HepG2 (cell line): ENCODE results near the gene MRPS14. TPM values are rescaled to one million over a fixed set of nuclear protein-coding genes. Genes with fewer than 3 reads are reported as not detected.

Experiments
- BRD4 ChIP-seq: sonication (generic); formaldehyde crosslinking; IDR thresholded peaks from 2 replicates; pipeline ENCODE4 v1.4.0; 2020; ENCODE audit warnings: missing genetic modification reagents
- CENPX ChIP-seq: sonication (generic); formaldehyde crosslinking; IDR thresholded peaks from 2 replicates; pipeline ENCODE4 v1.9.0; 2021; ENCODE audit warnings: mild to moderate bottlenecking, missing genetic modification reagents, moderate library complexity
- GTF2F1 ChIP-seq: fragments of 150-350 bp; IDR thresholded peaks from 2 replicates; pipeline ENCODE4 v1.6.1; 2014; ENCODE audit warnings: low read length
- HNRNPLL ChIP-seq: fragments of 200-400 bp; formaldehyde crosslinking; IDR thresholded peaks from 2 replicates; pipeline ENCODE4 v1.6.1; 2017; ENCODE audit warnings: mild to moderate bottlenecking, low read depth, low read length; ENCODE audit not compliant: poor library complexity, severe bottlenecking
- KLF16 ChIP-seq, 2 experiments: sonication (generic) in 1 of 2; formaldehyde crosslinking in 1 of 2; IDR thresholded peaks; 2 replicates each; pipeline versions ENCODE4 v1.6.1 to v1.8.0; 2016 to 2023; ENCODE audit warnings: missing genetic modification reagents in 2 of 2, missing compliant biosample characterization in 1 of 2
- MAZ ChIP-seq, 2 experiments: sonication (generic) in 1 of 2; formaldehyde crosslinking in 1 of 2; IDR thresholded peaks; 2 replicates each; pipeline versions ENCODE4 v1.5.0 to v1.6.1; 2012 to 2020; ENCODE audit warnings: low read depth in 2 of 2, mild to moderate bottlenecking in 2 of 2, borderline replicate concordance in 1 of 2, improper control_type of control experiment in 1 of 2, low read length in 1 of 2, missing genetic modification reagents in 1 of 2, moderate library complexity in 1 of 2
- MBNL3 ChIP-seq: fragments of 250-450 bp; sonication (Bioruptor Pico); conservative IDR thresholded peaks from 2 replicates; pipeline ENCODE4 v1.8.0; 2022; ENCODE audit warnings: mild to moderate bottlenecking, inconsistent platforms
- PHF20 ChIP-seq: sonication (generic); formaldehyde crosslinking; IDR thresholded peaks from 2 replicates; pipeline ENCODE4 v1.5.0; 2020; ENCODE audit warnings: mild to moderate bottlenecking, missing genetic modification reagents
- RXRA ChIP-seq: sonication (generic); formaldehyde crosslinking; IDR thresholded peaks from 2 replicates; pipeline ENCODE4 v1.5.1; 2020; ENCODE audit warnings: missing genetic modification reagents
- SMAD1 ChIP-seq: sonication (generic); formaldehyde crosslinking; IDR thresholded peaks from 2 replicates; pipeline ENCODE4 v1.4.0; 2020; ENCODE audit warnings: missing genetic modification reagents, low read depth, mild to moderate bottlenecking, borderline replicate concordance
- SMYD3 ChIP-seq: sonication (generic); formaldehyde crosslinking; IDR thresholded peaks from 2 replicates; pipeline ENCODE4 v1.8.1; 2023; ENCODE audit warnings: mild to moderate bottlenecking, missing genetic modification reagents
- SYNCRIP ChIP-seq: fragments of 200-400 bp; formaldehyde crosslinking; IDR thresholded peaks from 2 replicates; pipeline ENCODE4 v1.6.1; 2018; ENCODE audit warnings: mild to moderate bottlenecking, low read depth, low read length; ENCODE audit not compliant: insufficient read depth
- TAF15 ChIP-seq: fragments of 200-400 bp; formaldehyde crosslinking; IDR thresholded peaks from one replicate; pipeline ENCODE4 v1.6.1; 2018; ENCODE audit warnings: mild to moderate bottlenecking, low read depth, low read length; ENCODE audit not compliant: poor library complexity, severe bottlenecking
- TP53 ChIP-seq: sonication (generic); formaldehyde crosslinking; conservative IDR thresholded peaks from 2 replicates; pipeline ENCODE4 v1.4.0; 2020; ENCODE audit warnings: missing genetic modification reagents
- ZNF24 ChIP-seq: fragments of 450-650 bp; IDR thresholded peaks from 2 replicates; pipeline ENCODE4 v1.6.1; 2017; ENCODE audit warnings: antibody characterized with exemption, mild to moderate bottlenecking
- polyA plus RNA-seq, 8 experiments: library from polyadenylated mRNA; depleted of rRNA in 3 of 8; stranded (reverse) in 7 of 8; unstranded in 1 of 8; fragments of >200 nt; fragmentation: Illumina TruSeq in 4 of 8; extraction: Trizol in 4 of 8; gene quantifications; 2 replicates each; pipeline versions ENCODE4 v1.2.1 to v1.2.3, GENCODE V29; 2011 to 2016; ENCODE audit warnings: low read depth in 4 of 8, missing spikeins in 1 of 8, mixed read lengths in 1 of 8; ENCODE audit not compliant: insufficient read depth in 1 of 8
- total RNA-seq, 5 experiments: library from RNA; depleted of rRNA; stranded (reverse); fragments of >200 nt; fragmentation: Illumina TruSeq; extraction: Trizol; gene quantifications; 2 replicates each; pipeline ENCODE4 v1.2.3, GENCODE V29; 2016; ENCODE audit warnings: low read depth in 1 of 5
- TF ChIP-seq, protein P1 (sequence below): IDR thresholded peaks from 2 replicates; pipeline ENCODE4 v1.6.1; 2016; ENCODE audit warnings: missing genetic modification reagents, missing compliant biosample characterization
- TF ChIP-seq, protein P2 (sequence below): sonication (generic); formaldehyde crosslinking; IDR thresholded peaks from 2 replicates; pipeline ENCODE4 v1.4.0; 2020; ENCODE audit warnings: missing genetic modification reagents
- TF ChIP-seq, protein P3 (sequence below): sonication (generic); formaldehyde crosslinking; IDR thresholded peaks from 2 replicates; pipeline ENCODE4 v1.5.1; 2020; ENCODE audit warnings: missing genetic modification reagents, mild to moderate bottlenecking, borderline replicate concordance
- TF ChIP-seq, protein P4 (sequence below): sonication (generic); formaldehyde crosslinking; IDR thresholded peaks from 2 replicates; pipeline ENCODE4 v1.4.0; 2020; ENCODE audit warnings: low read depth, mild to moderate bottlenecking, missing genetic modification reagents
- TF ChIP-seq, protein P5 (sequence below): sonication (generic); formaldehyde crosslinking; IDR thresholded peaks from 2 replicates; pipeline ENCODE4 v1.8.0; 2022; ENCODE audit warnings: missing genetic modification reagents, low read depth, mild to moderate bottlenecking, borderline replicate concordance
- TF ChIP-seq, protein P6 (sequence below): sonication (generic); formaldehyde crosslinking; IDR thresholded peaks from 2 replicates; pipeline ENCODE4 v1.4.0; 2020; ENCODE audit warnings: missing genetic modification reagents, low read depth, mild to moderate bottlenecking, borderline replicate concordance

MRPS14 gene
- total and polyA plus RNA-seq, 2 of the 13 experiments (the other 11 are each of a cell fraction or from before 2014, with no cell fraction given), result 36.6 to 43.2 TPM

DNA sequence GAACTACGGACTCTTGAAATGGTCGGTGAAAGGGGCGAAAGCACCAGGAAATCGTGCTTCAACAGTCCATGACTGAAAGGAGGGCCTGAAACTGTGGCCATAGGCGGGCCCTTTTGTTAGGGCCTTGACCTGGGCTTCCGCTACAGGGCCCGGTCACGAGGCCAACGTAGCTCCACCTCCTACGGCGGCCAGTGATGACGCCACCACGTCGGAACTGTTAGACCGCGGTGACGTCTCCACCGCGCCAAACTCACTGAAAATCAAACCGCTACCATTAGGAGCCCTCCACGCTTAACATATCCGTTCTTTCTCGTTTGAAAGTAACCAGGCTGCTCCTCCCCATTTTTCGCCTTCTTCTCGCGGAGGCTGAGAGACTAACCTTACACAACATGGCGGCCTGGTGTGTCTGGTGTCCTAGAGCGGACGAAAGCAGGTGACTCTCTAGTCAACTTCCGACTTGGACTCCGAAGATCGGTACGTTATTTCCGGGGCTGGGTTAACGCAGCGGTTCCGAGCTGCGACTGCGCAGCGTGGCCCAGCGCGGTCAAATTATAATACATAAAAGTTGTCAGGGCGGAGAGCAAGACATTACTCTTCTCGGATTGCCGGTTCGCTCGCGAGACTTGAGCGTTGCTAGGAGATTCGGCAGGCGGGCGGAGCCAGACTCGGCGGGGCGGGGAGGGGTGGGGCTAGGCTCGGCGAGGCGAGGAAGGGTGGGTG, 23.8 kb downstream of the MRPS14 start (continued):
- TF ChIP-seq, protein P1, sequence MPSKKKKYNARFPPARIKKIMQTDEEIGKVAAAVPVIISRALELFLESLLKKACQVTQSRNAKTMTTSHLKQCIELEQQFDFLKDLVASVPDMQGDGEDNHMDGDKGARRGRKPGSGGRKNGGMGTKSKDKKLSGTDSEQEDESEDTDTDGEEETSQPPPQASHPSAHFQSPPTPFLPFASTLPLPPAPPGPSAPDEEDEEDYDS, result peak; percentile 91
- peak; percentile 57; the same call in 1 of the 2 replicates for TF ChIP-seq MAZ (IDR thresholded peaks at IDR 0.05; ENCODE audit: borderline replicate concordance, low read depth, low read length)
- no peak; the same call in 1 of the 2 replicates for TF ChIP-seq MAZ (CRISPR knock-in tag; IDR thresholded peaks at IDR 0.05; ENCODE audit: low read depth)
- TF ChIP-seq CENPX (CRISPR knock-in tag), result no peak
- TF ChIP-seq HNRNPLL, result peak; percentile 96
- peak; percentile 95 for TF ChIP-seq PHF20
- TF ChIP-seq, protein P2, sequence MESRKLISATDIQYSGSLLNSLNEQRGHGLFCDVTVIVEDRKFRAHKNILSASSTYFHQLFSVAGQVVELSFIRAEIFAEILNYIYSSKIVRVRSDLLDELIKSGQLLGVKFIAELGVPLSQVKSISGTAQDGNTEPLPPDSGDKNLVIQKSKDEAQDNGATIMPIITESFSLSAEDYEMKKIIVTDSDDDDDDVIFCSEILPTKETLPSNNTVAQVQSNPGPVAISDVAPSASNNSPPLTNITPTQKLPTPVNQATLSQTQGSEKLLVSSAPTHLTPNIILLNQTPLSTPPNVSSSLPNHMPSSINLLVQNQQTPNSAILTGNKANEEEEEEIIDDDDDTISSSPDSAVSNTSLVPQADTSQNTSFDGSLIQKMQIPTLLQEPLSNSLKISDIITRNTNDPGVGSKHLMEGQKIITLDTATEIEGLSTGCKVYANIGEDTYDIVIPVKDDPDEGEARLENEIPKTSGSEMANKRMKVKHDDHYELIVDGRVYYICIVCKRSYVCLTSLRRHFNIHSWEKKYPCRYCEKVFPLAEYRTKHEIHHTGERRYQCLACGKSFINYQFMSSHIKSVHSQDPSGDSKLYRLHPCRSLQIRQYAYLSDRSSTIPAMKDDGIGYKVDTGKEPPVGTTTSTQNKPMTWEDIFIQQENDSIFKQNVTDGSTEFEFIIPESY (CRISPR knock-in tag), result no peak
- peak; percentile 39 for TF ChIP-seq TAF15
- TF ChIP-seq ZNF24, result no peak
- TF ChIP-seq SMAD1 (CRISPR knock-in tag), result no peak; the same call in 1 of the 2 replicates
- TF ChIP-seq BRD4, result peak; percentile 48
- 0 out of 2 replicates have a peak, but pooled peaks have one; percentile 5 for TF ChIP-seq TP53 (CRISPR knock-in tag)
- peak in 1 of 2 experiments; percentile 37; a peak in 1 of 4 replicates for TF ChIP-seq KLF16 (CRISPR knock-in tag; IDR thresholded peaks at IDR 0.05)
- TF ChIP-seq, protein P3, sequence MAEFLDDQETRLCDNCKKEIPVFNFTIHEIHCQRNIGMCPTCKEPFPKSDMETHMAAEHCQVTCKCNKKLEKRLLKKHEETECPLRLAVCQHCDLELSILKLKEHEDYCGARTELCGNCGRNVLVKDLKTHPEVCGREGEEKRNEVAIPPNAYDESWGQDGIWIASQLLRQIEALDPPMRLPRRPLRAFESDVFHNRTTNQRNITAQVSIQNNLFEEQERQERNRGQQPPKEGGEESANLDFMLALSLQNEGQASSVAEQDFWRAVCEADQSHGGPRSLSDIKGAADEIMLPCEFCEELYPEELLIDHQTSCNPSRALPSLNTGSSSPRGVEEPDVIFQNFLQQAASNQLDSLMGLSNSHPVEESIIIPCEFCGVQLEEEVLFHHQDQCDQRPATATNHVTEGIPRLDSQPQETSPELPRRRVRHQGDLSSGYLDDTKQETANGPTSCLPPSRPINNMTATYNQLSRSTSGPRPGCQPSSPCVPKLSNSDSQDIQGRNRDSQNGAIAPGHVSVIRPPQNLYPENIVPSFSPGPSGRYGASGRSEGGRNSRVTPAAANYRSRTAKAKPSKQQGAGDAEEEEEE (CRISPR knock-in tag), result no peak; the same call in 1 of the 2 replicates
- TF ChIP-seq, protein P4, sequence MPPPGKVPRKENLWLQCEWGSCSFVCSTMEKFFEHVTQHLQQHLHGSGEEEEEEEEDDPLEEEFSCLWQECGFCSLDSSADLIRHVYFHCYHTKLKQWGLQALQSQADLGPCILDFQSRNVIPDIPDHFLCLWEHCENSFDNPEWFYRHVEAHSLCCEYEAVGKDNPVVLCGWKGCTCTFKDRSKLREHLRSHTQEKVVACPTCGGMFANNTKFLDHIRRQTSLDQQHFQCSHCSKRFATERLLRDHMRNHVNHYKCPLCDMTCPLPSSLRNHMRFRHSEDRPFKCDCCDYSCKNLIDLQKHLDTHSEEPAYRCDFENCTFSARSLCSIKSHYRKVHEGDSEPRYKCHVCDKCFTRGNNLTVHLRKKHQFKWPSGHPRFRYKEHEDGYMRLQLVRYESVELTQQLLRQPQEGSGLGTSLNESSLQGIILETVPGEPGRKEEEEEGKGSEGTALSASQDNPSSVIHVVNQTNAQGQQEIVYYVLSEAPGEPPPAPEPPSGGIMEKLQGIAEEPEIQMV (CRISPR knock-in tag), result no peak
- peak; percentile 33; the same call in 1 of the 2 replicates for TF ChIP-seq GTF2F1
- TF ChIP-seq SYNCRIP, result no peak
- TF ChIP-seq SMYD3, result no peak
- TF ChIP-seq, protein P5, sequence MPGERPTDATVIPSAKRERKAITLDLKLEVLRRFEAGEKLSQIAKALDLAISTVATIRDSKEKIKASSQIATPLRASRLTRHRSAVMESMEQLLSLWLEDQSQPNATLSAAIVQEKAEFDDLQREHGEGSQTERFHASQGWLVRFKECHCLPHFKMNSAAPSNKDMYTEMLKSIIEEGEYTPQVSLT (CRISPR knock-in tag), result no peak
- TF ChIP-seq, protein P6, sequence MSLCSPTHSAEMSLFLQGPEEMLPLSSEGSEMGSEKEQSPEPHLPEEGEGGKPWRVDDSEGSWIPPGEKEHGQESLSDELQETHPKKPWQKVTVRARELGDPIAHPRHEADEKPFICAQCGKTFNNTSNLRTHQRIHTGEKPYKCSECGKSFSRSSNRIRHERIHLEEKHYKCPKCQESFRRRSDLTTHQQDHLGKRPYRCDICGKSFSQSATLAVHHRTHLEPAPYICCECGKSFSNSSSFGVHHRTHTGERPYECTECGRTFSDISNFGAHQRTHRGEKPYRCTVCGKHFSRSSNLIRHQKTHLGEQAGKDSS (CRISPR knock-in tag), result no peak
- TF ChIP-seq RXRA, result peak; percentile 83
- TF ChIP-seq MBNL3, result no peak
